Esophagus muscularis mucosa (tissue), 4 donors: ENCODE data around the gene ANKRD44. TPM values are rescaled to one million over a fixed set of nuclear protein-coding genes. Genes with fewer than 3 reads are reported as not detected.
"Not testable (repeated sequence)": the region's sequence is repeated elsewhere in the genome, so short reads cannot be mapped to it uniquely, and the experiment has no call there.

Experiments used
- DNase-seq: peaks from one replicate; pipeline ENCODE4 v3.0.0-alpha.2; 2017; ENCODE audit errors: extremely low spot score
- H3K27ac ChIP-seq, 4 donors: fragments of 200-600 bp; sonication (generic); replicated peaks in 1 of 4; 1 replicate in 3 of 4; 2 replicates in 1 of 4; pipeline ENCODE4 v1.5.1; 2016 to 2019; ENCODE audit warnings: mild to moderate bottlenecking in 1 of 4
- H3K27me3 ChIP-seq, 4 donors: fragments of 200-600 bp; sonication (generic); one replicate each; pipeline versions ENCODE4 v1.5.1 to v1.6.0; 2016 to 2019
- H3K36me3 ChIP-seq, 4 donors: fragments of 200-600 bp; sonication (generic); one replicate each; pipeline ENCODE4 v1.5.1; 2016 to 2019
- H3K4me1 ChIP-seq, 4 donors: fragments of 200-600 bp; sonication (generic); one replicate each; pipeline ENCODE4 v1.5.1; 2016 to 2019
- H3K4me3 ChIP-seq, 4 donors: fragments of 200-600 bp; sonication (generic); 1 replicate in 2 of 4; 2 replicates in 2 of 4; pipeline ENCODE4 v1.5.1; 2016 to 2019; ENCODE audit warnings: mild to moderate bottlenecking in 4 of 4, moderate library complexity in 1 of 4
- H3K9me3 ChIP-seq, 4 donors: fragments of 200-600 bp; sonication (generic); 1 replicate in 3 of 4; 2 replicates in 1 of 4; pipeline ENCODE4 v1.5.1; 2016 to 2019
- CTCF ChIP-seq, 3 experiments: fragments of 200-600 bp in 2 of 3; fragments of 450-650 bp in 1 of 3; sonication (generic) in 2 of 3; IDR thresholded peaks; one replicate each; pipeline ENCODE4 v1.5.1; 2017 to 2019; ENCODE audit warnings: antibody characterized with exemption in 3 of 3, mild to moderate bottlenecking in 2 of 3, moderate library complexity in 1 of 3
- EP300 ChIP-seq: sonication (generic); formaldehyde crosslinking; IDR thresholded peaks from one replicate; pipeline ENCODE4 v1.6.1; 2017; ENCODE audit warnings: antibody characterized with exemption
- POLR2A ChIP-seq: fragments of 450-650 bp; IDR thresholded peaks from one replicate; pipeline ENCODE4 v1.6.1; 2017; ENCODE audit warnings: antibody characterized with exemption, moderate library complexity, mild to moderate bottlenecking, low read depth
- POLR2AphosphoS5 ChIP-seq, 2 donors: sonication (generic); formaldehyde crosslinking; IDR thresholded peaks; one replicate each; pipeline ENCODE4 v1.6.1; 2017; ENCODE audit warnings: antibody characterized with exemption in 2 of 2
- WGBS: methylation state at CpG from one replicate; pipeline ENCODE4 v1.1.5; 2018; 5-methylcytosine and 5-hydroxymethylcytosine counted together
- intact Hi-C: fragments of 100-400 bp; cut with DNase I; formaldehyde crosslinking; loops from one replicate; pipeline ENCODE4 v1.15.1; 2023
- total RNA-seq, 4 donors: library from RNA; depleted of rRNA; stranded (reverse); fragments of >200 nt; gene quantifications; one replicate each; pipeline versions ENCODE4 v1.1.0 to v1.2.1, GENCODE V29; 2016

Gene ANKRD44
- total RNA-seq, 4 donors from 2014 or later, result 41.4 to 76.6 (median 48.1) TPM

GRCh38 chr2:197294260-197294659 lies 16.3 kb downstream of the ANKRD44 start:
- intact Hi-C loops, result loop anchor here (5.0 kb wide), 1 partner anchor 37 kb away; no protein-coding TSS in a partner anchor
- 54% methylated on average over 3 of the region's 3 CpGs for WGBS
- no peaks in the 10 kb centered on the region for H3K36me3 ChIP-seq
- TF ChIP-seq POLR2A (no peak), CTCF (IDR thresholded peaks at IDR 0.05) (no peak), EP300 (no peak), POLR2AphosphoS5 (IDR thresholded peaks at IDR 0.05) (no peak)
- H3K4me1 ChIP-seq, result peaks cover 21 to 41% (median 27%) of the 10 kb centered on the region in 4 donors
- no peaks in the 10 kb centered on the region for H3K9me3 ChIP-seq
- H3K4me3 ChIP-seq, result no peak overlapping the region
- peak overlapping the region; percentile 46 to 70 (median 50) for H3K27ac ChIP-seq
- no peaks in the 10 kb centered on the region for H3K27me3 ChIP-seq
- no peak for DNase-seq

GRCh38 chr2:197293252-197294007 lies 17.1 kb downstream of the ANKRD44 start:
- no peak overlapping the region for H3K4me3 ChIP-seq

GRCh38 chr2:197292619-197293018 lies 18.0 kb downstream of the ANKRD44 start:
- Histone ChIP-seq H3K4me3 (no peak overlapping the region), H3K4me1 (peaks cover 22 to 39% (median 28%) of the 10 kb centered on the region in 4 donors), H3K27me3 (no peaks in the 10 kb centered on the region), H3K9me3 (no peaks in the 10 kb centered on the region), H3K27ac (peak overlapping the region in 3 of 4 donors; percentile 47 to 70 (median 52)), H3K36me3 (no peaks in the 10 kb centered on the region)
- DNase-seq, result no peak
- 78% methylated on average over 2 of the region's 2 CpGs for WGBS
- intact Hi-C loops, result loop anchor here (5.0 kb wide), 1 partner anchor 35 kb away; no protein-coding TSS in a partner anchor
- no peak for TF ChIP-seq CTCF (IDR thresholded peaks at IDR 0.05)
- no peak for TF ChIP-seq POLR2A
- no peak for TF ChIP-seq EP300
- no peak for TF ChIP-seq POLR2AphosphoS5 (IDR thresholded peaks at IDR 0.05)

More at GRCh38 chr2:197293252-197294007, 17.1 kb downstream of the ANKRD44 start:
- H3K4me1 ChIP-seq, result peaks cover 21 to 41% (median 27%) of the 10 kb centered on the region in 4 donors
- WGBS, result 42% methylated on average over 5 of the region's 5 CpGs
- H3K27ac ChIP-seq, result peak overlapping the region; percentile 46 to 70 (median 50)
- TF ChIP-seq CTCF (IDR thresholded peaks at IDR 0.05), result no peak
- no peak for DNase-seq
- H3K36me3 ChIP-seq, result no peaks in the 10 kb centered on the region
- no peaks in the 10 kb centered on the region for H3K27me3 ChIP-seq
- intact Hi-C loops, result loop anchor here (5.0 kb wide), 1 partner anchor 36 kb away; no protein-coding TSS in a partner anchor
- H3K9me3 ChIP-seq, result no peaks in the 10 kb centered on the region

GRCh38 chr2:197287596-197287932 lies 23.0 kb downstream of the ANKRD44 start:
- H3K27me3 ChIP-seq, H3K36me3 ChIP-seq, DNase-seq, H3K9me3 ChIP-seq, H3K4me3 ChIP-seq, intact Hi-C loops: not testable (repeated sequence)
- Histone ChIP-seq H3K27ac (peak overlapping the region; percentile 45 to 67 (median 52)), H3K4me1 (peaks cover 0 to 30% (median 25%) of the 10 kb centered on the region in 4 donors)
- 96% methylated on average over 7 of the region's 7 CpGs for WGBS

- Histone ChIP-seq H3K36me3 (no peaks in the 10 kb centered on the region), H3K27me3 (no peaks in the 10 kb centered on the region), H3K4me1 (peaks cover 0 to 30% (median 25%) of the 10 kb centered on the region in 4 donors), H3K9me3 (no peaks in the 10 kb centered on the region), H3K4me3 (no peak overlapping the region), H3K27ac (peak overlapping the region; percentile 45 to 67 (median 52))
- DNase-seq, result no peak
- intact Hi-C loops, result no loop called here
- TF ChIP-seq POLR2AphosphoS5 (IDR thresholded peaks at IDR 0.05), result peak; percentile 32
- no peak for TF ChIP-seq EP300
- whole genome bisulfite sequencing, result 54% methylated on average over 8 of the region's 8 CpGs
These were observed 23.6 kb downstream of the ANKRD44 start for GRCh38 chr2:197286805-197287595.
